Measurements from ENCODE around the gene PPP1R11.

DNA sequence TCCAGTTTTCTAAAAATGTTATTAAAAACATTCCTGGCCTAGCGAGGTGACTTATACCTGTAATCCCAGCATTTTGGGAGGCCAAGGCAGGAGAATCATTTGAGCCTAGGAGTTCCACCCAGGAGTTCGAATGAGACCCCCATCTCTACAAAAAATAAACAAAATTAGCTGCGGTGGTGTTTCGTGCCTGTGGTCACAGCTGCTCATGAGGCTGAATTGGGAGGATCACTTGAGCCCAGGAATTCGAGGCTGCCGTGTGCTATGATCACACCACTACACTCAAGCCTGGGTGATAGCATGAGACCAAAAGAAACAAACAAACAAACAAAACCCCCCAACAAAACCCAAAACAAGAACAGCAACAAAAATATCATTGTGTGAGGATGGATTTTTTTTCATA is 25.8 kb upstream of the PPP1R11 start:
- TF ChIP-seq CTCF (IDR thresholded peaks at IDR 0.05): no peak
- TF ChIP-seq POLR2A (IDR thresholded peaks at IDR 0.05): no peak

All from body of pancreas (tissue), 4 donors.